Measurements from ENCODE around the gene RREB1. TPM values are rescaled to one million over a fixed set of nuclear protein-coding genes. Genes with fewer than 3 reads are reported as not detected.

The RREB1 gene
- total RNA-seq, 1 experiment from 2014 or later, result 35.8 TPM

GRCh38 chr6:7230956-7231713 lies 123.4 kb downstream of the RREB1 start:
- Histone ChIP-seq H2BK20ac (ENCODE audit: low read depth, low read length, poor library complexity, severe bottlenecking) (no peak overlapping the region), H3K56ac (ENCODE audit: insufficient read length, low read depth, low read length) (no peak overlapping the region), H4K20me1 (ENCODE audit: control insufficient read depth, insufficient read depth, insufficient read length) (no peaks in the 10 kb centered on the region), H2BK15ac (ENCODE audit: low read depth, low read length) (no peak overlapping the region), H2BK120ac (ENCODE audit: low read depth, low read length, poor library complexity, severe bottlenecking) (no peak overlapping the region), H3K23me2 (ENCODE audit: insufficient read length, low read depth, low read length, poor library complexity, severe bottlenecking) (no peaks in the 10 kb centered on the region), H4K8ac (replicated peaks; ENCODE audit: insufficient read length, low read depth, low read length) (no peak overlapping the region), H2BK12ac (ENCODE audit: insufficient read length, low read depth, low read length) (no peak overlapping the region), H4K91ac (ENCODE audit: insufficient read length, low read depth, low read length) (no peak overlapping the region), H2BK5ac (ENCODE audit: insufficient read length, low read length) (no peak overlapping the region), H3K4ac (ENCODE audit: low read depth, low read length) (no peak overlapping the region), H3K18ac (ENCODE audit: insufficient read length, low read depth, low read length) (no peak overlapping the region), H3K27ac (ENCODE audit: insufficient read length, low read depth, low read length) (no peak overlapping the region), H3K4me1 (ENCODE audit: insufficient read depth, low read length) (no peaks in the 10 kb centered on the region), H3K4me2 (ENCODE audit: insufficient read depth, insufficient read length, low read length) (no peak overlapping the region), H3K9ac (ENCODE audit: extremely low read depth, insufficient read length, low read length) (no peak overlapping the region), H3T11ph (ENCODE audit: low read length) (no peak overlapping the region), H3K9me3 (ENCODE audit: control insufficient read depth, low read depth, low read length) (no peaks in the 10 kb centered on the region), H3K79me2 (ENCODE audit: insufficient read depth, low read length) (no peaks in the 10 kb centered on the region), H4K5ac (ENCODE audit: insufficient read length, low read depth, low read length) (no peak overlapping the region), H3K27me3 (ENCODE audit: insufficient read depth, low read length) (no peaks in the 10 kb centered on the region), H2AK5ac (ENCODE audit: insufficient read length, low read length) (no peak overlapping the region), H3K79me1 (ENCODE audit: insufficient read depth, low read depth, low read length, poor library complexity, severe bottlenecking) (no peaks in the 10 kb centered on the region), H3K23ac (ENCODE audit: insufficient read length, low read depth, low read length) (no peak overlapping the region), H2AFZ (ENCODE audit: low read length) (no peak overlapping the region), H3K14ac (ENCODE audit: insufficient read depth, low read length) (no peak overlapping the region)
- H3K4me3 Mint-ChIP-seq, result no peak overlapping the region; a peak in 1 of 5 replicates
- H3K36me3 Mint-ChIP-seq (ENCODE audit: insufficient read depth in 1 of 3, low read depth in 3 of 3), result peaks cover 10 to 52% (median 46%) of the 10 kb centered on the region in 3 experiments; a peak in 6 of 7 replicates
- no peak overlapping the region for H3K27ac Mint-ChIP-seq
- H3K27me3 Mint-ChIP-seq (ENCODE audit: low read depth), result no peaks in the 10 kb centered on the region
- H3K9me3 Mint-ChIP-seq, result no peaks in the 10 kb centered on the region
- DNase-seq, result no peak
- TF ChIP-seq, protein P1, sequence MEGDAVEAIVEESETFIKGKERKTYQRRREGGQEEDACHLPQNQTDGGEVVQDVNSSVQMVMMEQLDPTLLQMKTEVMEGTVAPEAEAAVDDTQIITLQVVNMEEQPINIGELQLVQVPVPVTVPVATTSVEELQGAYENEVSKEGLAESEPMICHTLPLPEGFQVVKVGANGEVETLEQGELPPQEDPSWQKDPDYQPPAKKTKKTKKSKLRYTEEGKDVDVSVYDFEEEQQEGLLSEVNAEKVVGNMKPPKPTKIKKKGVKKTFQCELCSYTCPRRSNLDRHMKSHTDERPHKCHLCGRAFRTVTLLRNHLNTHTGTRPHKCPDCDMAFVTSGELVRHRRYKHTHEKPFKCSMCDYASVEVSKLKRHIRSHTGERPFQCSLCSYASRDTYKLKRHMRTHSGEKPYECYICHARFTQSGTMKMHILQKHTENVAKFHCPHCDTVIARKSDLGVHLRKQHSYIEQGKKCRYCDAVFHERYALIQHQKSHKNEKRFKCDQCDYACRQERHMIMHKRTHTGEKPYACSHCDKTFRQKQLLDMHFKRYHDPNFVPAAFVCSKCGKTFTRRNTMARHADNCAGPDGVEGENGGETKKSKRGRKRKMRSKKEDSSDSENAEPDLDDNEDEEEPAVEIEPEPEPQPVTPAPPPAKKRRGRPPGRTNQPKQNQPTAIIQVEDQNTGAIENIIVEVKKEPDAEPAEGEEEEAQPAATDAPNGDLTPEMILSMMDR (conservative IDR thresholded peaks at IDR 0.05), result no peak
- WGBS (ENCODE audit: extremely low coverage, insufficient read length, low lambda C conversion rate), result no CpG with 5 or more reads among the region's 37 CpGs
- no peaks in the 10 kb centered on the region for H3K4me1 Mint-ChIP-seq

Measured in H9 (cell line).